Fibroblast of the aortic adventitia (primary cell): ENCODE measurements around the gene MTF1. TPM values are rescaled to one million over a fixed set of nuclear protein-coding genes. Genes with fewer than 3 reads are reported as not detected.

Experiments used
- DNase-seq: peaks from one replicate; pipeline ENCODE4 v3.0.0-alpha.2; 2010; ENCODE audit warnings: low read depth
- H3K4me3 ChIP-seq: 2 replicates; pipeline ENCODE4 v1.5.1; 2011; ENCODE audit warnings: low read depth, mild to moderate bottlenecking, control low read depth, low read length, moderate library complexity
- CTCF ChIP-seq: IDR thresholded peaks from 2 replicates; pipeline ENCODE4 v1.5.1; 2011; ENCODE audit warnings: mild to moderate bottlenecking, low read length, control low read depth, inconsistent platforms; ENCODE audit not compliant: insufficient read depth
- total RNA-seq: library from RNA; depleted of rRNA; stranded (reverse); fragments of >200 nt; gene quantifications from 2 replicates; pipeline ENCODE4 v1.2.3, GENCODE V29; 2012; ENCODE audit warnings: low replicate concordance

The MTF1 gene
- total RNA-seq, 1 donor: 4.7 TPM

GRCh38 chr1:37840711-37841110, 18.7 kb downstream of the MTF1 start:
- TF ChIP-seq CTCF: no peak
- H3K4me3 ChIP-seq: no peak overlapping the region
- DNase-seq: no peak

- H3K4me3 ChIP-seq: no peak overlapping the region
- no peak for DNase-seq
- TF ChIP-seq CTCF: no peak
Measured at GRCh38 chr1:37839676-37840075, 19.7 kb downstream of the MTF1 start.

- TF ChIP-seq CTCF: no peak
- no peak overlapping the region for H3K4me3 ChIP-seq
- no peak for DNase-seq
Measured at GRCh38 chr1:37836788-37837187, 22.6 kb downstream of the MTF1 start.

GRCh38 chr1:37831809-37832208, 27.6 kb downstream of the MTF1 start:
- no peak overlapping the region for H3K4me3 ChIP-seq
- no peak for TF ChIP-seq CTCF
- no peak for DNase-seq

- H3K4me3 ChIP-seq: no peak overlapping the region
- no peak for TF ChIP-seq CTCF
- DNase-seq: no peak
Measured at GRCh38 chr1:37831109-37831508, 28.3 kb downstream of the MTF1 start.

GRCh38 chr1:37828410-37829074, 30.9 kb downstream of the MTF1 start:
- H3K4me3 ChIP-seq: no peak overlapping the region
- no peak for TF ChIP-seq CTCF
- DNase-seq: no peak

GRCh38 chr1:37825506-37825905, 33.9 kb downstream of the MTF1 start:
- no peak for TF ChIP-seq CTCF

More at GRCh38 chr1:37825506-37825905, 33.9 kb downstream of the MTF1 start:
- H3K4me3 ChIP-seq: no peak overlapping the region
- no peak for DNase-seq
